PFSK-1 (cell line): ENCODE measurements around the gene NTN1.

Experiments
- FOXP2 ChIP-seq: optimal IDR thresholded peaks from 2 replicates; pipeline ENCODE3; 2011; ENCODE audit warnings: borderline replicate concordance, control low read depth, inconsistent platforms; ENCODE audit not compliant: insufficient read depth; ENCODE audit errors: extremely low read length, extremely low read depth
- POLR2AphosphoS5 ChIP-seq: IDR thresholded peaks from 2 replicates; pipeline ENCODE4 v1.6.1; 2012; ENCODE audit warnings: low read depth, mild to moderate bottlenecking, control low read depth, low read length, moderate library complexity
- SIN3A ChIP-seq: IDR thresholded peaks from 2 replicates; pipeline ENCODE4 v1.6.1; 2012; ENCODE audit warnings: mild to moderate bottlenecking, low read length, moderate library complexity, borderline replicate concordance; ENCODE audit not compliant: insufficient read depth
- TAF1 ChIP-seq: IDR thresholded peaks from 2 replicates; pipeline ENCODE4 v1.6.1; 2012; ENCODE audit warnings: low read length, control low read depth, borderline replicate concordance; ENCODE audit not compliant: insufficient read depth
- TF ChIP-seq, protein P1 (sequence below), 2 experiments: IDR thresholded peaks; 2 replicates each; pipeline versions ENCODE4 v1.6.1 to v1.8.0; 2011 to 2012; ENCODE audit warnings: low read depth in 2 of 2, low read length in 2 of 2, control low read depth in 1 of 2, inconsistent platforms in 1 of 2, mild to moderate bottlenecking in 1 of 2, moderate library complexity in 1 of 2; ENCODE audit not compliant: insufficient read depth in 1 of 2

Gene NTN1

DNA sequence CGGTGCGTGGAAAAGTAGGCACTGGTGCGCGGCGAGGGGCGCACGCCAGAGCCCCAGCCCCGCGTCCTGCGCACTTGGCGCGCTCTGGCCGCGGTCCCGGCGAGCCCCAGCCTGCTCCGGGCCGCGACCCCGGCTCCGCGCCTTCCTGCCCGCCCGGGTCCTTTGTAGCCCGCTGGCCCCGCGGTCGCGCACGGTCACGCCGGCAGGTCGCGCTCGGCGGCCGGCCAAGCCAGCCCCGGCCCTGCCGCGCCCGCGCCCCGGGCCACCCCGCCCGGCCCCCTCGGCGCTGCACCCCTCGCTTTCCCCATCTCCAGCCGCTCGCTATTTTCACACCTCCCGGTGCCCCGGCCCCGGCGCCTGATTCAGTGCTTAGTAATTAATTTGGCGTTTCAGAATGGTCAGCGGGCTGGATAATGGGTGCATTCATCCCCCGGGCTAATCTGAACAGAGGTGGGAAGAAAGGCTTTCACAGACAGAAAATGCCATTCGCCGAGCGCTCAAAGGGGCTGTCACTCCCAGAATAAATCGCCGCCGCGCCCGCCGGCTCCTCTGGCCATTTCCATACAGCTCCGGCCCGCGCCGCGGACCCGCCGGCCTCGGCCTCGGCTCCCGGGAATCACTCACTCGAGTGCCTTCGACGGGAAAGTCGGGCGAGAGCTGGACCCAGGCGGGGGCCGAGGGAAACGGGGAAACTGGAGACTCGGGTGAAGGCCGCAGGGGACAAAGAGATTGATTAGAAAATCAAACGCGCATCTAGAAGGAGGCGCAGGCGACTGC is 17.8 kb upstream of the NTN1 start:
- TF ChIP-seq POLR2AphosphoS5 (no peak), SIN3A (no peak), TAF1 (no peak), FOXP2 (no peak)
- TF ChIP-seq, protein P1, sequence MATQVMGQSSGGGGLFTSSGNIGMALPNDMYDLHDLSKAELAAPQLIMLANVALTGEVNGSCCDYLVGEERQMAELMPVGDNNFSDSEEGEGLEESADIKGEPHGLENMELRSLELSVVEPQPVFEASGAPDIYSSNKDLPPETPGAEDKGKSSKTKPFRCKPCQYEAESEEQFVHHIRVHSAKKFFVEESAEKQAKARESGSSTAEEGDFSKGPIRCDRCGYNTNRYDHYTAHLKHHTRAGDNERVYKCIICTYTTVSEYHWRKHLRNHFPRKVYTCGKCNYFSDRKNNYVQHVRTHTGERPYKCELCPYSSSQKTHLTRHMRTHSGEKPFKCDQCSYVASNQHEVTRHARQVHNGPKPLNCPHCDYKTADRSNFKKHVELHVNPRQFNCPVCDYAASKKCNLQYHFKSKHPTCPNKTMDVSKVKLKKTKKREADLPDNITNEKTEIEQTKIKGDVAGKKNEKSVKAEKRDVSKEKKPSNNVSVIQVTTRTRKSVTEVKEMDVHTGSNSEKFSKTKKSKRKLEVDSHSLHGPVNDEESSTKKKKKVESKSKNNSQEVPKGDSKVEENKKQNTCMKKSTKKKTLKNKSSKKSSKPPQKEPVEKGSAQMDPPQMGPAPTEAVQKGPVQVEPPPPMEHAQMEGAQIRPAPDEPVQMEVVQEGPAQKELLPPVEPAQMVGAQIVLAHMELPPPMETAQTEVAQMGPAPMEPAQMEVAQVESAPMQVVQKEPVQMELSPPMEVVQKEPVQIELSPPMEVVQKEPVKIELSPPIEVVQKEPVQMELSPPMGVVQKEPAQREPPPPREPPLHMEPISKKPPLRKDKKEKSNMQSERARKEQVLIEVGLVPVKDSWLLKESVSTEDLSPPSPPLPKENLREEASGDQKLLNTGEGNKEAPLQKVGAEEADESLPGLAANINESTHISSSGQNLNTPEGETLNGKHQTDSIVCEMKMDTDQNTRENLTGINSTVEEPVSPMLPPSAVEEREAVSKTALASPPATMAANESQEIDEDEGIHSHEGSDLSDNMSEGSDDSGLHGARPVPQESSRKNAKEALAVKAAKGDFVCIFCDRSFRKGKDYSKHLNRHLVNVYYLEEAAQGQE (IDR thresholded peaks at IDR 0.05; ENCODE audit: insufficient read depth in 1 of 2, low read depth in 2 of 2, low read length in 2 of 2): no peak

DNA sequence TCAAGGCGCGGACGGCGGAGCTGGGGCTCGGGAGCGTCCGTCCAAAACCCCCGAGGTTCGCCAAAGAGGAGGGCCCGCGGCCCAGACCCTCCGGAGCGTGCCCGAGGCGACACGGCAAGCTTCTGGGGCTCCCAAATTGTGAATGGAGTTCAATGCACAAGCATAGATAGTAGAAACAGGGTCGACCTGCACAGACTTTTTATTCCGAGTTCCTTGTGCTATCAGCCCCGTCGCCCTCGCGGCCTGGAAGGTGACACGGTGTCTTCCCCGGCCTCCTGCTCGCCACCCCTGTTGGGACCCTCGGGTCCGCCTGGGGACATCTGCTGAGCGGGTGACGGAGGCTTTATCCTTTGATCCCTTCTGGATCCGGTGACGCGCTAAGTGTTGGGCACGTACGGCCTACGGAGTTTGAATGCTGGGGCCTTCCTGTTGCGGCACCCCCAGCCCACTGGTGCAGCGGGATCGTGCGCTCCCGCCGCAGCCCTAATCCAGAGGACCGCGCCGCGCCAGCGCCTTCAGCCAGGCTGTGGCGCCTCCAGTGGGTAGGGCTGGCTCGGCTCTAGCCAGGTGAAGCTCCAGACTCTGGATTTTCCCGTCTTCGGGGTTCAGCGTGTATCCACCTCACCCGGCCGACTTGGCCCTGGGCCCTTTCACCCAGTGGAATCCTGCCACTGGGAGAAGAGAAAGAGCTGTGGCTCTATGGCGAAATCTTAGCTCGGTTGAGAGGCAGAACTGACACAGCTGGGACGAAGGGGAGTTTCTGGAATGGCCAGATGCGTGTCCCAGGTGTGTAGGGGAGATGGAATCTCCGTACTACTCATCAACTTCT is 17.0 kb upstream of the NTN1 start:
- TF ChIP-seq SIN3A: no peak
- no peak for TF ChIP-seq TAF1
- TF ChIP-seq POLR2AphosphoS5: no peak
- no peak for TF ChIP-seq FOXP2
- TF ChIP-seq, protein P1 (IDR thresholded peaks at IDR 0.05; ENCODE audit: insufficient read depth in 1 of 2, low read depth in 2 of 2, low read length in 2 of 2): no peak

DNA sequence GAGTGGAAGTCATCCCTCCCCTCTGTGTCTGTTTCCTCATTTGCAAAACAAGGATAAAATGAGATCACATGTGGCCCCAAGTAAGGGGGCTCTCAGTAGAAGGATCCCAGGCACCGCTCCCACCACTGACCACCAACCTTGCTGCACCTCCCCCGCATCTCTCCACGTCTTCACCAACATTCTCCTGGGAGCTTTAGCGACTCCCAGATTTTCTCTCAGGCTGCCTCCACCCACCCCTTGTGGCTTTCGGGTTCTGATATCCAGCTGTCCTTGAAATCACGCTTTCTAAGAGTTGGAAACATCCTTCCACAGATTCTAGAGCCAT is 16.4 kb upstream of the NTN1 start:
- TF ChIP-seq TAF1: no peak
- TF ChIP-seq FOXP2: no peak
- TF ChIP-seq, protein P1 (IDR thresholded peaks at IDR 0.05; ENCODE audit: insufficient read depth in 1 of 2, low read depth in 2 of 2, low read length in 2 of 2): no peak
- TF ChIP-seq SIN3A: no peak
- no peak for TF ChIP-seq POLR2AphosphoS5

DNA sequence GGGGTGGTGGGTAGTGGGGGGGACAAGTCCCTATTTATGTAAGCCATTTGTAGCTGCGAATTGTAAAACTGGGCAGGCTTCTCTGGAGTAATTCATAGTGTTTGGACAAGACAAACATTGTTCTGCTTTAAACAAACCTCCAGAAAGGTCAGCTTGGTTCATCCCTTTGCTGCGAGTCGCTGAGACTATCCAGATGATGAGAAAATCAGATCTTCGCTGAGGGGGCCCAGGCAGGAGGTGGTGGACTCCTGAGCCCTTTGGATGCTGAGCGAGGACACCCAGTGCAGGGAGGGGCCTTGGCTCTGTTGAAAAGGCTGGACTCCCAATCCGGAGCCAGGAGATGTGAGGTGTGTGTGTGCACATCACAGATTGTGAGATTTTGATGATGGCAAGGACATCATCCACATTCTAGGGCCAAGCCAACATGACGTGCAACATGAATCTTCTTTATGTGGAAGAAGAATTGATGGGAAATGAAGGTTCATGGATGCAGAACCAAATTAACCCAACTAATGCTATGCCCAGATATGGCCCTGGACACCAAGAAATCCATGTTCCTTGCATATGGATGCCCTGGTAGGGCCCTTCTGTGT is 15.0 kb upstream of the NTN1 start:
- TF ChIP-seq, protein P1 (IDR thresholded peaks at IDR 0.05; ENCODE audit: insufficient read depth in 1 of 2, low read depth in 2 of 2, low read length in 2 of 2): no peak
- TF ChIP-seq POLR2AphosphoS5 (no peak), SIN3A (no peak), TAF1 (no peak), FOXP2 (no peak)
